NCI-H1092 (cell line): Measurements from ENCODE around the gene PCSK6.
"Not testable (repeated sequence)": the region's sequence is repeated elsewhere in the genome, so short reads cannot be mapped to it uniquely, and the experiment has no call there.

Source experiments
- DNase-seq: peaks from one replicate; lab custom pipeline; 2025; lab: John Stamatoyannopoulos, UW

PCSK6 gene

GRCh38 chr15:101376615-101377395, 112.7 kb downstream of the PCSK6 start:
- no peak for DNase-seq

GRCh38 chr15:101375006-101375405, 114.5 kb downstream of the PCSK6 start:
- not testable (repeated sequence) for DNase-seq

GRCh38 chr15:101374326-101374725, 115.2 kb downstream of the PCSK6 start:
- DNase-seq, result no peak

GRCh38 chr15:101373577-101373976, 115.9 kb downstream of the PCSK6 start:
- DNase-seq, result no peak

- DNase-seq, result no peak
Measured at GRCh38 chr15:101372960-101373525, 116.5 kb downstream of the PCSK6 start.

- DNase-seq, result no peak
Measured at GRCh38 chr15:101372149-101372577, 117.3 kb downstream of the PCSK6 start.

GRCh38 chr15:101371519-101371918, 118.0 kb downstream of the PCSK6 start:
- no peak for DNase-seq

GRCh38 chr15:101371081-101371480, 118.4 kb downstream of the PCSK6 start:
- DNase-seq, result no peak

- DNase-seq, result no peak
Measured at GRCh38 chr15:101370330-101371024, 119.0 kb downstream of the PCSK6 start.

- no peak for DNase-seq
Measured at GRCh38 chr15:101369676-101370075, 119.8 kb downstream of the PCSK6 start.

- DNase-seq, result no peak
Measured at GRCh38 chr15:101368861-101369642, 120.5 kb downstream of the PCSK6 start.

- DNase-seq, result peak; percentile 22
Measured at GRCh38 chr15:101368086-101368780, 121.3 kb downstream of the PCSK6 start.

GRCh38 chr15:101366853-101367252, 122.7 kb downstream of the PCSK6 start:
- no peak for DNase-seq

- DNase-seq, result no peak
Measured at GRCh38 chr15:101362986-101363566, 126.4 kb downstream of the PCSK6 start.

GRCh38 chr15:101362359-101362758, 127.1 kb downstream of the PCSK6 start:
- no peak for DNase-seq

- DNase-seq, result no peak
Measured at GRCh38 chr15:101361418-101361817, 128.1 kb downstream of the PCSK6 start.

GRCh38 chr15:101359365-101359947, 130.1 kb downstream of the PCSK6 start:
- DNase-seq, result no peak

- DNase-seq, result no peak
Measured at GRCh38 chr15:101358895-101359294, 130.6 kb downstream of the PCSK6 start.

GRCh38 chr15:101357885-101358284, 131.6 kb downstream of the PCSK6 start:
- no peak for DNase-seq

GRCh38 chr15:101357333-101357732, 132.2 kb downstream of the PCSK6 start:
- no peak for DNase-seq
